ENCODE results near the gene RAI1. TPM values are rescaled to one million over a fixed set of nuclear protein-coding genes. Genes with fewer than 3 reads are reported as not detected.
"Not testable (repeated sequence)": the region's sequence is repeated elsewhere in the genome, so short reads cannot be mapped to it uniquely, and the experiment has no call there.

Gene RAI1, protein sequence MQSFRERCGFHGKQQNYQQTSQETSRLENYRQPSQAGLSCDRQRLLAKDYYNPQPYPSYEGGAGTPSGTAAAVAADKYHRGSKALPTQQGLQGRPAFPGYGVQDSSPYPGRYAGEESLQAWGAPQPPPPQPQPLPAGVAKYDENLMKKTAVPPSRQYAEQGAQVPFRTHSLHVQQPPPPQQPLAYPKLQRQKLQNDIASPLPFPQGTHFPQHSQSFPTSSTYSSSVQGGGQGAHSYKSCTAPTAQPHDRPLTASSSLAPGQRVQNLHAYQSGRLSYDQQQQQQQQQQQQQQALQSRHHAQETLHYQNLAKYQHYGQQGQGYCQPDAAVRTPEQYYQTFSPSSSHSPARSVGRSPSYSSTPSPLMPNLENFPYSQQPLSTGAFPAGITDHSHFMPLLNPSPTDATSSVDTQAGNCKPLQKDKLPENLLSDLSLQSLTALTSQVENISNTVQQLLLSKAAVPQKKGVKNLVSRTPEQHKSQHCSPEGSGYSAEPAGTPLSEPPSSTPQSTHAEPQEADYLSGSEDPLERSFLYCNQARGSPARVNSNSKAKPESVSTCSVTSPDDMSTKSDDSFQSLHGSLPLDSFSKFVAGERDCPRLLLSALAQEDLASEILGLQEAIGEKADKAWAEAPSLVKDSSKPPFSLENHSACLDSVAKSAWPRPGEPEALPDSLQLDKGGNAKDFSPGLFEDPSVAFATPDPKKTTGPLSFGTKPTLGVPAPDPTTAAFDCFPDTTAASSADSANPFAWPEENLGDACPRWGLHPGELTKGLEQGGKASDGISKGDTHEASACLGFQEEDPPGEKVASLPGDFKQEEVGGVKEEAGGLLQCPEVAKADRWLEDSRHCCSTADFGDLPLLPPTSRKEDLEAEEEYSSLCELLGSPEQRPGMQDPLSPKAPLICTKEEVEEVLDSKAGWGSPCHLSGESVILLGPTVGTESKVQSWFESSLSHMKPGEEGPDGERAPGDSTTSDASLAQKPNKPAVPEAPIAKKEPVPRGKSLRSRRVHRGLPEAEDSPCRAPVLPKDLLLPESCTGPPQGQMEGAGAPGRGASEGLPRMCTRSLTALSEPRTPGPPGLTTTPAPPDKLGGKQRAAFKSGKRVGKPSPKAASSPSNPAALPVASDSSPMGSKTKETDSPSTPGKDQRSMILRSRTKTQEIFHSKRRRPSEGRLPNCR (N-terminal part only)
- 5.0 and 5.8 TPM in 2 replicates for total RNA-seq

DNA sequence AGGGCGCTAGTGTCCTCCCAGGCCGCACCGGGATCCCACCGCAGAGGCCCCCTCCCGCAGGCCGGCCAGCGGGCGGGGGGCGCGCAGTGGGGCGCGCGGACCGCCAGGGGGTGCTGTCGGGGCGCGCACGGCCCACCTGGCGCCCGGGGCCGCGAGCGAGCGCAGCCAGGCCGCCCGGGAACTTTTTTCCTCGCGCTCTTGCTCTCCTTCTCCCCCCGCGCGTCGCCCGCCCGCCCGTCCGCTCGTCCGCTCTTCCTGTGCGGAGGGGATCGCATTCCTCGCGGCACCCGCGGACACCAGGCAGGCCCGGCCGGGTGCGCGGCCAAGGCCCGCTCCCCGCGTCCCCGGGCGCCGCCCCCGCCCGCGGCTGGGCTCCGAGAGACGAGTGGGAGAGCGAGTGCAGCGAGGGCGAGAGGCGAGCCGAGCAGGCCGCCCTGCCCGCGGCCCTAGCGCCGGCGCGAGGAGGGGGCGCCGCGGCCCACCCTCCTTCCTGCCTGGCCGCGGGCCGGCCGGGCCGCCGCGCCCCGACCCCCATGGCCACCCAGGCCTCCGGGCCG lies at the start of gene RAI1:
RAI1 (plus strand) TSS at position 272 of the 557 bp plus-strand sequence. CDS start 111,491 bp downstream, outside the sequence.
- DNase-seq (ENCODE audit: low read depth in 2 of 2), result peak; percentile 90 to 93

DNA sequence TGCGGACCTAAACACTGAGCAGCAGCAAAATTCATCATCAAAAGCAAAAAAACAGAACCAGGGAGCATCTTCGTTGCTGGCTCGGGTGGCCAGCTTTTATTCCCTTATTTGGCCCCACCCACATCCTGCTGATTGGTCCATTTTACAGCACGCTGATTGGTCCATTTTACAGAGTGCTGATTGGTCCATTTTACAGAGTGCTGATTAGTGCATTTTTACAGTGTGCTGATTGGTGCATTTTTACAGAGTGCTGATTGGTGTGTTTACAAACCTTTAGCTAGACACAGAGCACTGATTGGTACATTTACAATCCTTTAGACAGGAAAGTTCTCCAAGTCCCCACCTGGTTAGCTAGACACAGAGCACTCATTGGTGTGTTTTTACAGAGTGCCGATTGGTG lies 48.6 kb upstream of the RAI1 start:
- peak; percentile 9 to 17 for DNase-seq (ENCODE audit: low read depth in 2 of 2)

DNA sequence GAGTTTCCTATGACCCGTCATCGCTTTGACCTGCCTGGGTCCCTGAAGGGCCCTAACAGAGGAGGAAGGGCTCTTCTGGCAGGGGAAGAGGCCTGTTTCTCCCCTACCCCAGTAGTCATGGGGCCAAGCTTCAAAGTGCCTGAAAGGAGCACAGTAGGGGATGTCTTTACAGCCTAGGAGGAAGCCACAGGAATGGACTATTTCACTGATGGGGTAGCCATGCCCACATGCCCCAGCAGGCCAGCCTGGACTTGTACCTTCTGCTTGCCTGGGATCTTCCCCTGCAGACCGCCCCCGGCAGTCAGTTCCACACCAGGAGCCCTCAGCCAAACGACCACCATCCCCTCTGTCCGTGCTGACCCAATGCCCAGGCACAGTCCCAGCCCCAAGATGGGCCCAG lies 47.9 kb upstream of the RAI1 start:
- no peak for DNase-seq (ENCODE audit: low read depth in 2 of 2)

DNA sequence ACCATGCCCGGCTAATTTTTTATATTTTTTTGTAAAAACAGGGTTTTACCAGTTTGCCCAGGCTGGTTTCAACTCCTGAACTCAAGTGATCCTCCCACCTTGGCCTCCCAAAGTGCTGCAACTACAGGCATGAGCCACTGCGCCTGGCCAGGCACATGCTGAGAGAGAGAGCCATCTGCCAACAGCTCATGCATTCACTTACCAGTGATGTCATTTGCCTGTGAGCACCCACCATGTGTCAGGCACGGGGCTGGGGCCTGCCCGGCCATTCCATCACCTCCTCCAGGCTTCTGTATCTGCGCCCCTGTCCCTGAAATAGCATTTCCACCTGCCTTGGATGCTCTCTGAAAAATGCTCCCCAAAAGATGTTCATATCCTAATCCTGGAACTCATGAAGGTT lies 46.1 kb upstream of the RAI1 start:
- no peak for DNase-seq (ENCODE audit: low read depth in 2 of 2)

DNA sequence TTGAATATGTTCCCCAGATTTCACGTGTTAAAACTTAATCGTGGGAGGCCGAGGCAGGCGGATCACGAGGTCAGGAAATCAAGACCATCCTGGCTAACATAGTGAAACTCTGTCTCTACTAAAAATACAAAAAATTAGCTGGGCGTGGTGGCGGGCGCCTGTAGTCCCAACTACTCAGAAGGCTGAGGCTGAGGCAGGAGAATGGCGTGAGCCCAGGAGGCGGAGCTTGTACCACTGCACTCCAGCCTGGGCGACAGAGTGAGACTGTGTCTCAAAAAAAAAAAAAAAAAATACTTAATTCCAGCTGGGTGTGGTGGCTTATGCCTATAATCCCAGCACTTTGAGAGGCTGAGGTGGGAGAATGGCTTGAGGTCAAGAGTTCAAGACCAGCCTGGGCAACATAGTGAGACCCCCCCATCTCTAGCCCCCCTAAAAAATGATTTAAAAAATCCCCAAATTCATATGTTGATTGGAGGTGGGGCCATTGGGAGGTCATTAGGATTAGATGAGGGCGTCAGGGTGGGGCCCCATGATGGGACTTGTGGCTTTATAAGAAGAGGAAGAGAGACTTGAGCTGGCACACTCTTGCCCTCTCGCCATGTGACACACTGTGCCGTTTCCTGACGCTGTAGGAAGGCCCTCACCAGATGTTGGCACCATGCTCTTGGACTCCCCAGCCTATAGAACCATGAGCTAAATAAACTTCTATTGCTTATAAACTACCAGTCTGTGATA lies 45.6 kb upstream of the RAI1 start:
- not testable (repeated sequence) for DNase-seq (ENCODE audit: low read depth in 2 of 2)

DNA sequence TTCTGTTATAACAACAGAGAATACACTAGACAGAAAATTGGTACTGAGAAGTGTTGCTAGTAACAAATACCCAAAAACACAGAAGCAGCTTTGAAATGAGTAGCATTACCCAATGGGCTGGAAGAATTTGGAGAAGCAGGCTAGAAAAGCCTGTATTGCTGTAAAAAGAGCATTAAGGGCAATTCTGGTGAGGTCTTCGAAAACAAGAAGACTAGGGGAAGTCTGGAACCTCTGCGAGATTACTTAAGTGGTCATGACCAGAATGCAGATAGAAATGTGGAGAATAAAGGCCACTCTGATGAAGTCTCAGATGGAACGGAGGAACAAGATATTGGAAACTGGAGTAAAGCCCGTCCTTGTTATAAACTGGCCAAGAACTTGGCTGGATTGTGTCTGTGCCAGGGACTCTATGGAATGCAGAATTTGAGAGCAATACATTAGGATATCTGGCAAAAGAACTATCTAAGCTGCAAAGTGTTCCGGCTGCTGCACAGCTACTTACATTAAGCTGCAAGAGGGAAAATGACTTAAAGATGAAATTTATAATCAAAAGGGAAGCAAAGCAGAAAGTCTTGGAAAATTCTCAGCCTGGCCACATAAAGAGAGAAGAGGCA lies 44.9 kb upstream of the RAI1 start:
- no peak for DNase-seq (ENCODE audit: low read depth in 2 of 2)

DNA sequence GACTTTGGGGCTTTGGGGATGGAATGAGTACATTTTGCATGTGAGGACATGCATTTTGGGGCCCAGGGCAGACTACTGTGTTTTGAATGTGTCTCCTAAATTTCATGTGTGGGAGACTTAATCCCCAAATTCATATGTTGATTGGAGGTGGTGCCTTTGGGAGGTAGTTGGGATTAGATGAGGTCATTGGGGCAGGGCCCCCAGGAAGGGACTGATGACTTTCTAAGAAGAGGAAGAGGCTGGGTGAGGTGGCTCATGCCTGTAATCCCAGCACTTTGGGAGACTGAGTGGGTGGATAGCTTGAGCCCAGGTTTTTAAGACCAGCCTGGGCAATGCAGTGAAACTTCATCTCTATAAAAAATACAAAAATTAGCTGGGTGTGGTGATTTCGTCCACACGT lies 42.8 kb upstream of the RAI1 start:
- DNase-seq (ENCODE audit: low read depth in 2 of 2), result no peak

DNA sequence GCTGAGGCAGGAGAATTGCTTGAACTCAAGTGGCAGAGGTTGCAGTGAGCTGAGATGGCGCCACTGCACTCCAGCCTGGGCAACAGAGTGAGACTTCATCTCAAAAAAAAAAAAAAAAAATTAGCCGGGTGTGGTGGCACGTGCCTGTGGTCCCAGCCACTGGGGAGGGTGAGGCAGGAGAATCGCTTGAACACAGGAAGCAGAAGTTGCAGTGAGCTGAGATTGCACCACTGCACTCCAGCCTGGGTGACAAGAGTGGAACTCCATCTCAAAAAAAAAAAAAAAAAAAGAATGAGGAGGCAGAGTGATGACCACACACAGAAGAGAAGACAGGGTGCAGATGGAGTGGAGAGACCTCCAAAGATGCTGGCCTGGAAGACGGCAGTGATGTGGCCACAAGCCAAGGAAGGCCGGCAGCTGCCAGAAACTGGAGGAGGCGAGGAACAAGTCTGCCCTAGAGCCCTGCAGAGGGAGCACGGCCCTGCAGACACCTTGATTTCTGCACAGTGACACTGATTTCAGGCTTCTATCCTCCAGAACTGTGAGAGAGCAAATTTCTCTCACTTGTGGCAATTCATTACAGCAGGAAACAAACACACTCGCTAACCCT lies 41.5 kb upstream of the RAI1 start:
- DNase-seq (ENCODE audit: low read depth in 2 of 2), result not testable (repeated sequence)

DNA sequence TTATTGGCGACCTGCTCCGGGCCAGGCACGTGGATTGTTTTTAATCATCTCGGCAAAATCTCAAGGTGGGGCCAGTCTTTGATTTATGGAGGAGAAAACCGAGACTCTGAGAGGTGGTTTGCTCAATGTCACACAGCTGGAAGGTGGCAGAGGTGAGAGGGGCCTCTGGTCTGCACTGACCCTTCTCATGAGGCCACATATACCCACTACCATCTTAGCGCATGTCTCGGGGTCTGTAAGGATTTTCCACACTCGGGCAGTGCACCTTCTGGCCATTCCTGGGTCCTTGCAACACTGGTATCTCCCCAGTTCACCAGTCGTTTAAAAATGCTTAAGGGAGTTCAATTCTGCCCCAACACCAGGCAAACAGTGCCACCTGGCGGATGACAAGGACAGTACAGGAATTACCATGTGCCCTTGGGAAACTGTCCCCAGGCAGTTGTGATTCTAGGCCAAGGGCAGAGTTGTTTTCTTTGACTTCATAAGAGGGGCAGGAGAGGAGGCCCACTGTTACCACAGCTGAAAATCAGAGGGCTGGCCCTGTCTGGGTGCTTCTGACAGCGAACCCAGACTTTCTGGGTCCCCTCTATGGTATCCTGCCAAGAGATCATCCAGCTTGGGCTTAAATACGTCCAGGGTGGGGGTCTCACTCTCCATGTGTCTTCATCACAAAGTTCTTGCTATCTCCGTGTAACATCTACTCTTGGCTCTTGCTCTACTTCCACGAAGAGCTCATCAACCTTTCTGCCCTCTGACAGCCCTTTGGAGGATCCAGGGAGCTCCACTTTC lies 39.4 kb upstream of the RAI1 start:
- peak; percentile 77 to 89 for DNase-seq (ENCODE audit: low read depth in 2 of 2)

DNA sequence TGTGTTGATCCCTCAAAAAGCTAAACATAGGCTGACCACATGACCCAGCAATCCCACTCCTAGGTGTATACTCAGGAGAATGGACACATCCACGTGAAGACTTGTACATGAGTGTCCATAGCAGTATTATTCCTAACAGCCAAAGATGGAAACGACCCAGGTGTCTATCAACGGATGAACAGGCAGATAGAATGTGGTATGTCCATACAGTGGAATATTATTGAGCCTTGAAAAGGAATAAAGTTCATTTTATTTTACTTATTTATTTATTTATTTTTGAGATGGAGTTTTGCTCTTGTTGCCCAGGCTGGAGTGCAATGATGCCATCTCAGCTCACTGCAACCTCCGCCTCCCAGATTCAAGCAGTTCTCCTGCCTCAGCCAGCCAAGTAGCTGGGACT lies 36.1 kb upstream of the RAI1 start:
- DNase-seq (ENCODE audit: low read depth in 2 of 2), result not testable (repeated sequence)

DNA sequence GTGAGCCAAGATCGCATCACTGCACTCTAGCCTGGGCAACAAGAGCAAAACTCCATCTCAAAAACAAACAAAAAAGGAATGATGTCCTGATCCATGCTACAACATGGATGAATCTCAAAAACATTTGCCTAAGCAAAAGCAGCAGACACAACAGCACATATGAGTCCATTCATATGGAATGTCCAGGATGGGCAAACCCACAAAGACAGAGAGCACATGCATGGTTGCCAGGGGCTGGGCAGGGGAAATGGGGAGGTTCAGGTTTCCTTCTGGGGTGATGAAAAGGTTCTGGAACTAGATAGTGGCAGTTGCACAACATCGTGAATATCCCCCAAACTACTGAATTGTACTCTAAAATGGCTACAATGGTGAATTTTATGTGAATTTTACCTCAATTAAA lies 35.3 kb upstream of the RAI1 start:
- DNase-seq (ENCODE audit: low read depth in 2 of 2), result no peak

DNA sequence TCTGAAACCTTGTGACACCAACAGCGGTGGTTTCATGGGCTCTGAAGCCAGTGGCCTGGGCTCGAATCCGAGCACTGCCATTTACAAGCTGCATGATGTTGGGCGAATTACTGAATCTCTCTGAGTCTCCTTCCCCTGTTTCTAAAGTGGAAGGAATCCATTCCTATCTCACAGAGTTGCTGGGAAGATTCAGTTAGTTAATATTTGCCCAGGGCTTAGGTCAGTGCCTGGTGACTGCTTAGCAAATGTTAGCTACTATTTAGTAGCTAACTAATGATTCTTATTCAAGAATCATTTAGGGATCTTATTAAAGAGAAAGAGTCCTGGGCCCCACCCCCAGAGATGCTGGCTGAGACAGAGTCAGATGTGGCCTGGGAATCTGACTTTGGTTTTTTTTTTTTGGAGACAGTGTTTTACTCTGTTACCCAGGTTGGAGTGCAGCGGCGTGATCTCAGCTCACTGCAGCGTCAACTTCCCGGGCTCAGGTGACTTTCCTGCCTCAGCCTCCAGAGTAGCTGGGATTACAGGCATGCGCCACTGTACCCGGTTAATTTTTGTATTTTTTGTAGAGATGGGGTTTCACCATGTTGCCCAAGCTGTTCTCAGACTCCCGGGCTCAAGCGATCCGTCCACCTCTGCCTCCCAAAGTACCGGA lies 33.6 kb upstream of the RAI1 start:
- no peak for DNase-seq (ENCODE audit: low read depth in 2 of 2)

DNA sequence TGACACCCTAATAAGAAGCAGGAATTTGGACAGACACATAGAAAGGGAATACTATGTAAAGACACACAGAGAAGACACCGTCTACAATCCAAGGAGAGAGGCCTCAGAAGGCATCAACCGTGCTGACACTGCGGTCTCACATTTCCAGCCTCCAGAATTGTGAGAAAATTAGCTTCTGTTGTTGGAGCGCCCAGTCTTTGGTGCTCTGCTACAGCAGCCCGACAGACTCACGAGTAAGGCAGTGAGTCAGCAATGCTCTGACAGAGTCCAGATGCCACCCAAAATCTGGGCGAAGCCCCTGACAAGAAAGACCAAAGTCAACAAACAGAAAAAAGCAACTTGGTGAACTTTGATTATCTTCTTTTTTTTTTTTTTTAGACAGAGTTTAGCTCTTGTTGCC lies 32.5 kb upstream of the RAI1 start:
- DNase-seq (ENCODE audit: low read depth in 2 of 2), result no peak

DNA sequence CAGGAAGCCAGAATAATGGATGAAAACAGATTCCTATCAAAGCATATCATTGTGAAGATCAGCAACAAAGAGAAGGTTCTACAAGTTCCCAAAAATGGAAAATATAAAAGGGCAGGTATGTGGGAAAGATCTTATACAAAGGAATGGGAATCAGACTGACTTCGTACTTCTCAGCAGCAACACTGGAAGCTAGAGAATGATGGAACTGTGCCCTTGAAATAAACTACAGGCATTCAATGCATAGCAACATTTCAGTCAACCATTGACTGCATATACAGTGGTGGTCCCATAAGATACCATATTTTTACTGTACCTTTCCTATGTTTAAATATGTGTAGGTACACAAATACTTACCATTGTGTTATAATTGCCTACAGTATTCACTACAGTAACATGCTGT lies 30.3 kb upstream of the RAI1 start:
- DNase-seq (ENCODE audit: low read depth in 2 of 2), result no peak

DNA sequence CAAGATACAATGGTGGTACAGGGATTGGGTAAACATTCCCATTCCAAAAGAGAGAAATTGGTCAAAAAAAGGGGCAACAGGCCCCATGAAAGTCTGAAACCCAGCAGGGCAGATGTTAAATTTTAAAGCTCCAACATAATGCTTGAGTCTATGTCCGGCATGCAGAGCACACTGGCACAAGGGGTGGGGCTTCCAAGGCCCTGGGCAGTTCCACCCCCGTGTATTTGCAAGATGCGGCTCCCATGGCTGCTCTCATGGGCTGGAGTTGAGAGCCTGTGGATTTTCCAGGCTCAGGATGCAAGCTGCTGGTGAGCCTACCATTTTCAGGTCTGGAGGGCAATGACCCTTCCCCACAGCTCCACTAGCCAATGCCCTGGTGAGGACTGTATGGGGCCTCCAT lies 27.9 kb upstream of the RAI1 start:
- no peak for DNase-seq (ENCODE audit: low read depth in 2 of 2)

DNA sequence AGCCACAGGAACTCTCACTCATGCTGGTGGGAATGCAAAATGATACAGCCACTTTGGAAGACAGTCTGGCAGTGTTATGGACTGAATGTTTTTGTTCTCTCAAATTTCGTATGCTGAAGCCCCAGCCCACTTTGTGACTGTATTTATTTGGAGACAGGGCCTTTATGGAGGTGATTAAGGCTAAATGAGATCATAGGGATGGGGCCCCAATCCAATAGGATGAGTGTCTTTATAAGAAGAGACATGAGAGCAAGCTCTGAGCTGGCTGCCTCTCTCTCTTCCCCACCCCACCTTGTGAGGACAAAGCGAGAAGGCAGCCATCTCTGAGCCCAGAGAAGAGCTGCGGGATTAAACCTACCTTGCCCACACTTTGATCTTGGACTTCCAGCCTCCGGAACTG lies 21.9 kb upstream of the RAI1 start:
- no peak for DNase-seq (ENCODE audit: low read depth in 2 of 2)

DNA sequence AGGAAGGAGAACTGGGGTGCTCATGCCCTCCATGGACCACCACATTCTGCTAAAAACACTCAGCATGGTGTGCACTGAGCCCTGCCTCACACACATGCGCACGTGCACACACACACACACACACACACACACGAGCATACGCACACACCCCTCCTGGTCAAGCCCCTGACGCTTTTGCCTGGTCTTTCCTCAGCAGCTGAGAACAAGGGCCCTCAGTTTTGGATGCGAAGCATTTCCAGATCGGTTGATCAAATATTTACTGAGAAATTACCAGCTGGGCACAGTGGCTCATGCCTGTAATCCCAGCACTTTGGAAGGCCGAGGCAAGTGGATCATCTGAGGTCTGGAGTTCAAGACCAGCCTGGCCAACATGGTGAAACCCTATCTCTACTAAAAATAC lies 20.1 kb upstream of the RAI1 start:
- no peak for DNase-seq (ENCODE audit: low read depth in 2 of 2)

DNA sequence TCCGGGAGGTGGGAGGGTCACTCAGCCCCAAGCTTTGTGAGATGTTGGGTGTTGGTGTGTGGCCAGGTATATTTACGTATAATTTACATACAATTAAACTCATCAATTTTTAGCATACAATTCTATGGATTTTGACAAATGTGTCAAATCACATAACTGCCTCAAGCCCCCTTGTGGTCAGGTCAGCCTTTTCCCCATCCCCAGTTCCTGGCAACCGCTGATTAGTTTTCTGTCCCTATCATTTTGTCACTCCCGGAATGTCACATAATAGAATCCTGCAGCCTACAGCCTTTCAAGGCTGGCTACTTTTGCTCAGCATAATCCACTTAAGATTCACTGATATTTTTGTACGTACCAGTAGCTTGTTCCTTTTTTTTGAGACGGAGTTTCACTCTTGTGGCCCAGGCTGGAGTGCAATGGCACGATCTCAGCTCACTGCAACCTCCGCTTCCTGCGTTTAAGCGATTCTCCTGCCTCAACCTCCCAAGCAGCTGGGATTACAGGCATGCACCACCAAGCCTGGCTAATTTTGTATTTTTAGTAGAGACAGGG lies 19.3 kb upstream of the RAI1 start:
- no peak for DNase-seq (ENCODE audit: low read depth in 2 of 2)

Data from lung microvascular endothelial cell (primary cell).